Measurements from ENCODE around the gene CCDC157.

DNA sequence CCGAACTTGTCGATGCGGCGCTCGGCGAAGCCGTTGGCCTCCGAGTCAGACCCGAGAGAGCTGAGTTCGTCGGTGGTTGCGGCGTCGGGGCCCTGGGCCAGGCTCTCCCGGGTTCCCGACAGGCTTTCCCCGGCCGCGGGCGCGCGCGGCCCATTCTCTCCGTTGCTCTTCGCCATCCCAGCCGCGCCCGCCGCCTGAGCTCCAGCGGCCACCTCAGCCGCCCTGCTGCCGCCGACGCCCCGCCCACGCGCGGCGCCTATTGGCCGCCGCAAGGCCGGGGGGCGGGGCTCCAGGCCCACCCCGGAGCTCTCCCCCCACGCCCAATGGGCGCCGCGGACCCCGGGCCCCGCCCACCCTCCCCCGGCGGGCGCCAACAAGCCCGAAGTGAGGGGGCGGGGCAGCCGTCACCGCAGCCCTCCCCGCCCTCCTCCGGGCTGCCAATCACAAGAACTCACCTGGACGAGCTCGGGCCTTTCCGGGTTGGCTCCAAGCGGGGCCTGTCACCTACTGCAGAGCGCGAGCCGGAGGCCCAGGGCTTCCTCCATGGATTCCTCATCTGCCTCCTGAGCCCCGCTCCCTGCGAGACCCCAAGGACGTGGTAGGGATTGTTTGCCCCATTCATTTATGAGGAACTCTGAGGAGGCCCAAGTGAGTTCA, 30.0 kb upstream of the CCDC157 start, which contains the start of gene TBC1D10A:
- peak; percentile 86 for TF ChIP-seq POLR2A (IDR thresholded peaks at IDR 0.05)
- TF ChIP-seq, protein P1, sequence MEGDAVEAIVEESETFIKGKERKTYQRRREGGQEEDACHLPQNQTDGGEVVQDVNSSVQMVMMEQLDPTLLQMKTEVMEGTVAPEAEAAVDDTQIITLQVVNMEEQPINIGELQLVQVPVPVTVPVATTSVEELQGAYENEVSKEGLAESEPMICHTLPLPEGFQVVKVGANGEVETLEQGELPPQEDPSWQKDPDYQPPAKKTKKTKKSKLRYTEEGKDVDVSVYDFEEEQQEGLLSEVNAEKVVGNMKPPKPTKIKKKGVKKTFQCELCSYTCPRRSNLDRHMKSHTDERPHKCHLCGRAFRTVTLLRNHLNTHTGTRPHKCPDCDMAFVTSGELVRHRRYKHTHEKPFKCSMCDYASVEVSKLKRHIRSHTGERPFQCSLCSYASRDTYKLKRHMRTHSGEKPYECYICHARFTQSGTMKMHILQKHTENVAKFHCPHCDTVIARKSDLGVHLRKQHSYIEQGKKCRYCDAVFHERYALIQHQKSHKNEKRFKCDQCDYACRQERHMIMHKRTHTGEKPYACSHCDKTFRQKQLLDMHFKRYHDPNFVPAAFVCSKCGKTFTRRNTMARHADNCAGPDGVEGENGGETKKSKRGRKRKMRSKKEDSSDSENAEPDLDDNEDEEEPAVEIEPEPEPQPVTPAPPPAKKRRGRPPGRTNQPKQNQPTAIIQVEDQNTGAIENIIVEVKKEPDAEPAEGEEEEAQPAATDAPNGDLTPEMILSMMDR (IDR thresholded peaks at IDR 0.05): no peak

Measured in right lobe of liver (tissue), 4 donors.